Thoracic aorta (tissue), 2 donors: ENCODE results near the gene USP9X. TPM values are rescaled to one million over a fixed set of nuclear protein-coding genes. Genes with fewer than 3 reads are reported as not detected.

ENCODE experiments used
- ATAC-seq: fragments of 150-250 bp; one replicate; pipeline ENCODE4 v1.8.0; 2017; ENCODE audit warnings: low read depth; ENCODE audit not compliant: insufficient number of reproducible peaks, low FRiP score
- DNase-seq: peaks from one replicate; pipeline ENCODE4 v3.0.0-alpha.2; 2020; ENCODE audit warnings: low spot score
- H3K27ac ChIP-seq, 2 donors: fragments of 200-600 bp; sonication (generic); 1 replicate in 1 of 2; 2 replicates in 1 of 2; pipeline ENCODE4 v1.5.1; 2016; ENCODE audit warnings: mild to moderate bottlenecking in 2 of 2, moderate library complexity in 2 of 2
- H3K27me3 ChIP-seq: fragments of 200-600 bp; sonication (generic); replicated peaks from 2 replicates; pipeline ENCODE4 v1.6.0; 2016; ENCODE audit warnings: mild to moderate bottlenecking; ENCODE audit not compliant: insufficient read depth
- H3K36me3 ChIP-seq: fragments of 200-600 bp; sonication (generic); one replicate; pipeline ENCODE4 v1.5.1; 2016
- H3K4me1 ChIP-seq, 2 donors: fragments of 200-600 bp; sonication (generic); 1 replicate in 1 of 2; 2 replicates in 1 of 2; pipeline versions ENCODE4 v1.5.1 to v1.6.0; 2016; ENCODE audit warnings: low read depth in 2 of 2, mild to moderate bottlenecking in 1 of 2; ENCODE audit not compliant: control insufficient read depth in 1 of 2
- H3K4me3 ChIP-seq: fragments of 200-600 bp; sonication (generic); 2 replicates; pipeline ENCODE4 v1.5.1; 2016; ENCODE audit warnings: mild to moderate bottlenecking
- H3K9me3 ChIP-seq: fragments of 200-600 bp; sonication (generic); 2 replicates; pipeline ENCODE4 v1.5.1; 2016
- CTCF ChIP-seq: fragments of 200-600 bp; sonication (generic); IDR thresholded peaks from one replicate; pipeline ENCODE4 v1.5.1; 2019; ENCODE audit warnings: antibody characterized with exemption
- total RNA-seq, 2 donors: library from RNA; depleted of rRNA; stranded (reverse); fragments of >200 nt; gene quantifications; one replicate each; pipeline versions ENCODE4 v1.1.0 to v1.2.3, GENCODE V29; 2016

The USP9X gene
- total RNA-seq, 2 donors from 2014 or later, result 81.4 to 87.8 TPM

- no peak for DNase-seq
- no peak for TF ChIP-seq CTCF
- no peaks in the 10 kb centered on the region for H3K27me3 ChIP-seq
- no peak overlapping the region for H3K27ac ChIP-seq
- peaks cover 0 to 2% of the 10 kb centered on the region in 2 donors for H3K4me1 ChIP-seq
- no peaks in the 10 kb centered on the region for H3K9me3 ChIP-seq
- ATAC-seq, result no peak
- no peaks in the 10 kb centered on the region for H3K36me3 ChIP-seq
- no peak overlapping the region for H3K4me3 ChIP-seq
Observed at GRCh38 chrX:41133551-41133950, 48.3 kb downstream of the USP9X start.

- Histone ChIP-seq H3K9me3 (no peaks in the 10 kb centered on the region), H3K4me3 (no peak overlapping the region), H3K27ac (no peak overlapping the region), H3K4me1 (peaks cover 0 to 3% of the 10 kb centered on the region in 2 donors), H3K27me3 (no peaks in the 10 kb centered on the region), H3K36me3 (no peaks in the 10 kb centered on the region)
- no peak for DNase-seq
- ATAC-seq, result no peak
- no peak for TF ChIP-seq CTCF
Observed at GRCh38 chrX:41137589-41137988, 52.3 kb downstream of the USP9X start.

- no peaks in the 10 kb centered on the region for H3K27me3 ChIP-seq
- no peak for ATAC-seq
- no peak overlapping the region for H3K27ac ChIP-seq
- H3K4me1 ChIP-seq, result peaks cover 0 to 3% of the 10 kb centered on the region in 2 donors
- no peak for DNase-seq
- no peak overlapping the region for H3K4me3 ChIP-seq
- peaks cover 3% of the 10 kb centered on the region for H3K36me3 ChIP-seq
- no peak for TF ChIP-seq CTCF
- no peaks in the 10 kb centered on the region for H3K9me3 ChIP-seq
Observed at GRCh38 chrX:41142130-41142910, 57.1 kb downstream of the USP9X start.

- Histone ChIP-seq H3K36me3 (peaks cover 5% of the 10 kb centered on the region), H3K27me3 (no peaks in the 10 kb centered on the region), H3K9me3 (no peaks in the 10 kb centered on the region), H3K4me1 (no peaks in the 10 kb centered on the region), H3K27ac (no peak overlapping the region), H3K4me3 (no peak overlapping the region)
- DNase-seq (no peak), ATAC-seq (no peak)
- no peak for TF ChIP-seq CTCF
Observed at GRCh38 chrX:41144873-41145272, 59.6 kb downstream of the USP9X start.

GRCh38 chrX:41145920-41146608, 60.8 kb downstream of the USP9X start:
- ATAC-seq (no peak), DNase-seq (no peak)
- Histone ChIP-seq H3K27me3 (no peaks in the 10 kb centered on the region), H3K4me3 (no peak overlapping the region), H3K4me1 (no peaks in the 10 kb centered on the region), H3K36me3 (peaks cover 5% of the 10 kb centered on the region), H3K27ac (no peak overlapping the region), H3K9me3 (no peaks in the 10 kb centered on the region)
- no peak for TF ChIP-seq CTCF
